Endothelial cell of umbilical vein (primary cell): Measurements from ENCODE around the gene KIF22. TPM values are rescaled to one million over a fixed set of nuclear protein-coding genes. Genes with fewer than 3 reads are reported as not detected.

Source experiments
- polyA plus RNA-seq, 4 experiments: library from polyadenylated mRNA; depleted of rRNA in 3 of 4; stranded (reverse) in 3 of 4; unstranded in 1 of 4; fragments of >200 nt; gene quantifications; 2 replicates each; pipeline versions ENCODE4 v1.2.1 to v1.2.3, GENCODE V29; 2011 to 2012; ENCODE audit warnings: missing spikeins in 1 of 4
- small RNA-seq: library from RNA; depleted of rRNA; stranded (forward); fragments of <200 nt; gene quantifications from one replicate; pipeline ENCODE3, GENCODE V24; 2012; ENCODE audit warnings: low replicate concordance, low read depth; ENCODE audit not compliant: insufficient read depth, insufficient read length
- total RNA-seq: library from RNA; stranded (reverse); gene quantifications from 2 replicates; pipeline ENCODE4 v1.2.3, GENCODE V29; 2021

Gene KIF22
- total and polyA plus RNA-seq, 2 donors (not counting 3 experiments of a cell fraction or from before 2014, with no cell fraction given), result 67.3 to 90.0 TPM

Small RNA genes lying within 50 kb of the gene (small RNA-seq; reads per million reads assigned to genes)
- gene AC009133.6 (not detected), gene AC120114.4 (not detected)

Other genes with a start within 250 kb of the KIF22 start
- not detected in 2 replicates for gene SPN, start 127.5 kb upstream of the KIF22 start, total RNA-seq
- gene SPN, start 127.5 kb upstream of the KIF22 start, polyA plus RNA-seq, result not detected in 2 replicates
- 0.28 and 0.44 TPM in 2 replicates for gene QPRT, start 111.6 kb upstream of the KIF22 start, total RNA-seq
- 0.40 and 0.41 TPM in 2 replicates for gene QPRT, start 111.6 kb upstream of the KIF22 start, polyA plus RNA-seq
- gene C16orf54, start 44.8 kb upstream of the KIF22 start, total RNA-seq, result not detected in 2 replicates
- gene C16orf54, start 44.8 kb upstream of the KIF22 start, polyA plus RNA-seq, result not detected in 2 replicates
- gene ZG16, start 12.5 kb upstream of the KIF22 start, total RNA-seq, result not detected in 2 replicates
- gene ZG16, start 12.5 kb upstream of the KIF22 start, polyA plus RNA-seq, result not detected in 2 replicates
- 311 TPM in 2 replicates for gene MAZ, start 15.8 kb downstream of the KIF22 start, total RNA-seq
- 165 and 212 TPM in 2 replicates for gene MAZ, start 15.8 kb downstream of the KIF22 start, polyA plus RNA-seq
- 2.3 and 3.3 TPM in 2 replicates for gene PRRT2, start 21.4 kb downstream of the KIF22 start, total RNA-seq
- gene PRRT2, start 21.4 kb downstream of the KIF22 start, polyA plus RNA-seq, result 3.3 and 3.4 TPM in 2 replicates
- 24.2 and 26.3 TPM in 2 replicates for gene PAGR1, start 25.4 kb downstream of the KIF22 start, total RNA-seq
- 13.0 and 15.9 TPM in 2 replicates for gene PAGR1, start 25.4 kb downstream of the KIF22 start, polyA plus RNA-seq
- gene MVP, start 29.7 kb downstream of the KIF22 start, total RNA-seq, result 116 and 118 TPM in 2 replicates
- 47.0 and 49.8 TPM in 2 replicates for gene MVP, start 29.7 kb downstream of the KIF22 start, polyA plus RNA-seq
- gene CDIPT, start 72.5 kb downstream of the KIF22 start, total RNA-seq, result 67.3 and 68.7 TPM in 2 replicates
- 161 and 179 TPM in 2 replicates for gene CDIPT, start 72.5 kb downstream of the KIF22 start, polyA plus RNA-seq
- gene SEZ6L2, start 108.8 kb downstream of the KIF22 start, total RNA-seq, result 2.4 and 2.5 TPM in 2 replicates
- 4.5 and 5.6 TPM in 2 replicates for gene SEZ6L2, start 108.8 kb downstream of the KIF22 start, polyA plus RNA-seq
- gene ASPHD1, start 109.7 kb downstream of the KIF22 start, total RNA-seq, result 0.88 and 1.2 TPM in 2 replicates
- 0.90 and 1.1 TPM in 2 replicates for gene ASPHD1, start 109.7 kb downstream of the KIF22 start, polyA plus RNA-seq
- gene KCTD13, start 135.5 kb downstream of the KIF22 start, total RNA-seq, result 21.0 and 24.2 TPM in 2 replicates
- 22.6 and 25.0 TPM in 2 replicates for gene KCTD13, start 135.5 kb downstream of the KIF22 start, polyA plus RNA-seq
- gene TMEM219, start 171.3 kb downstream of the KIF22 start, total RNA-seq, result 99.4 and 110 TPM in 2 replicates
- 182 and 201 TPM in 2 replicates for gene TMEM219, start 171.3 kb downstream of the KIF22 start, polyA plus RNA-seq
- gene TAOK2, start 183.1 kb downstream of the KIF22 start, total RNA-seq, result 112 and 114 TPM in 2 replicates
- gene TAOK2, start 183.1 kb downstream of the KIF22 start, polyA plus RNA-seq, result 52.8 and 57.5 TPM in 2 replicates
- 8.6 and 8.7 TPM in 2 replicates for gene HIRIP3, start 204.9 kb downstream of the KIF22 start, total RNA-seq
- 6.7 and 7.2 TPM in 2 replicates for gene HIRIP3, start 204.9 kb downstream of the KIF22 start, polyA plus RNA-seq
- gene INO80E, start 205.5 kb downstream of the KIF22 start, total RNA-seq, result 76.4 and 84.1 TPM in 2 replicates
- 41.7 and 42.7 TPM in 2 replicates for gene INO80E, start 205.5 kb downstream of the KIF22 start, polyA plus RNA-seq
- 0.58 and 0.60 TPM in 2 replicates for gene DOC2A, start 220.3 kb downstream of the KIF22 start, total RNA-seq
- gene DOC2A, start 220.3 kb downstream of the KIF22 start, polyA plus RNA-seq, result 0.63 and 1.1 TPM in 2 replicates
- gene C16orf92, start 232.4 kb downstream of the KIF22 start, total RNA-seq, result not detected in 2 replicates
- gene C16orf92, start 232.4 kb downstream of the KIF22 start, polyA plus RNA-seq, result not detected in 2 replicates
- 0.86 and 0.99 TPM in 2 replicates for gene TLCD3B, start 240.5 kb downstream of the KIF22 start, total RNA-seq
- gene TLCD3B, start 240.5 kb downstream of the KIF22 start, polyA plus RNA-seq, result 0.37 and 0.59 TPM in 2 replicates